BLaER1 treated with 17β-estradiol and CSF1 and Interleukin-3, amounts not matched to agents 10 nM and 100 nM (cell line): ENCODE results near the gene CREB5.

ENCODE experiments used
- H3K27ac ChIP-seq, 11 experiments: shearing (Covaris generic); formaldehyde crosslinking; 2 replicates each; pipeline ENCODE4 v1.8.1; 2022
- H3K27me3 ChIP-seq, 11 experiments: shearing (Covaris generic); formaldehyde crosslinking; 2 replicates each; pipeline ENCODE4 v1.8.1; 2022
- H3K36me3 ChIP-seq, 11 experiments: shearing (Covaris generic); formaldehyde crosslinking; 2 replicates each; pipeline ENCODE4 v1.8.1; 2022
- H3K4me1 ChIP-seq, 10 experiments: shearing (Covaris generic); formaldehyde crosslinking; 2 replicates each; pipeline ENCODE4 v1.8.1; 2022
- H3K4me2 ChIP-seq, 11 experiments: shearing (Covaris generic); formaldehyde crosslinking; 2 replicates each; pipeline ENCODE4 v1.8.1; 2022
- H3K4me3 ChIP-seq, 10 experiments: shearing (Covaris generic); formaldehyde crosslinking; 2 replicates each; pipeline ENCODE4 v1.8.1; 2022
- H3K9ac ChIP-seq, 11 experiments: shearing (Covaris generic); formaldehyde crosslinking; 2 replicates each; pipeline ENCODE4 v1.8.1; 2022
- H3K9me3 ChIP-seq, 11 experiments: shearing (Covaris generic); formaldehyde crosslinking; replicated peaks in 1 of 11; 2 replicates each; pipeline ENCODE4 v1.8.1; 2022
- H4K20me1 ChIP-seq, 11 experiments: shearing (Covaris generic); formaldehyde crosslinking; 2 replicates each; pipeline ENCODE4 v1.8.1; 2022
- Cebpa-rat ChIP-seq, 11 experiments: shearing (Covaris generic); IDR thresholded peaks; 2 replicates each; pipeline ENCODE4 v1.8.1; 2022

The CREB5 gene

GRCh38 chr7:28554802-28555471, 142.6 kb downstream of the CREB5 start:
- TF ChIP-seq Cebpa-rat (IDR thresholded peaks at IDR 0.05): no peak
- peaks cover 11 to 38% (median 22%) of the 10 kb centered on the region in 10 experiments; a peak in 18 of 20 replicates for H3K4me1 ChIP-seq
- no peaks in the 10 kb centered on the region for H3K36me3 ChIP-seq
- no peak overlapping the region for H3K4me3 ChIP-seq
- no peak overlapping the region for H3K27ac ChIP-seq
- H3K4me2 ChIP-seq: no peak overlapping the region
- H4K20me1 ChIP-seq: no peaks in the 10 kb centered on the region
- no peaks in the 10 kb centered on the region for H3K27me3 ChIP-seq
- H3K9me3 ChIP-seq: peaks cover 0 to 2% (median 0%) of the 10 kb centered on the region in 11 experiments; a peak in 1 of 22 replicates
- no peak overlapping the region for H3K9ac ChIP-seq

GRCh38 chr7:28556025-28556424, 143.7 kb downstream of the CREB5 start:
- H3K36me3 ChIP-seq: no peaks in the 10 kb centered on the region
- H4K20me1 ChIP-seq: no peaks in the 10 kb centered on the region
- H3K9ac ChIP-seq: no peak overlapping the region
- TF ChIP-seq Cebpa-rat (IDR thresholded peaks at IDR 0.05): no peak
- H3K4me2 ChIP-seq: peak overlapping the region in 2 of 11 experiments; percentile 4 to 5; a peak in 1 of 22 replicates
- H3K27me3 ChIP-seq: no peaks in the 10 kb centered on the region
- H3K27ac ChIP-seq: no peak overlapping the region
- peaks cover 0 to 12% (median 0%) of the 10 kb centered on the region in 11 experiments; a peak in 5 of 22 replicates for H3K9me3 ChIP-seq
- peaks cover 6 to 37% (median 20%) of the 10 kb centered on the region in 10 experiments; a peak in 18 of 20 replicates for H3K4me1 ChIP-seq
- no peak overlapping the region for H3K4me3 ChIP-seq

- no peak for TF ChIP-seq Cebpa-rat (IDR thresholded peaks at IDR 0.05)
- Histone ChIP-seq H3K4me1 (peaks cover 0 to 31% (median 14%) of the 10 kb centered on the region in 10 experiments; a peak in 14 of 20 replicates), H3K4me3 (no peak overlapping the region), H3K36me3 (no peaks in the 10 kb centered on the region), H3K27me3 (no peaks in the 10 kb centered on the region), H3K9ac (no peak overlapping the region), H4K20me1 (no peaks in the 10 kb centered on the region), H3K9me3 (peaks cover 0 to 12% (median 0%) of the 10 kb centered on the region in 11 experiments; a peak in 5 of 22 replicates), H3K4me2 (0 out of 22 replicates have a peak overlapping the region, but pooled peaks of 1 of the 11 experiments have one; percentile 5), H3K27ac (no peak overlapping the region)
Observed at GRCh38 chr7:28556671-28557070, 144.4 kb downstream of the CREB5 start.

GRCh38 chr7:28558236-28558635, 145.9 kb downstream of the CREB5 start:
- Histone ChIP-seq H3K4me1 (peaks cover 0 to 18% (median 6%) of the 10 kb centered on the region in 10 experiments; a peak in 10 of 20 replicates), H4K20me1 (no peaks in the 10 kb centered on the region), H3K9ac (no peak overlapping the region), H3K4me2 (peak overlapping the region in 3 of 11 experiments; percentile 3 to 19 (median 18); a peak in 1 of 22 replicates), H3K27ac (no peak overlapping the region), H3K36me3 (no peaks in the 10 kb centered on the region), H3K4me3 (no peak overlapping the region), H3K9me3 (peaks cover 0 to 12% (median 0%) of the 10 kb centered on the region in 11 experiments; a peak in 5 of 22 replicates), H3K27me3 (no peaks in the 10 kb centered on the region)
- TF ChIP-seq Cebpa-rat (IDR thresholded peaks at IDR 0.05): no peak

- H3K4me1 ChIP-seq: peaks cover 0 to 36% (median 18%) of the 10 kb centered on the region in 10 experiments; a peak in 15 of 20 replicates
- H4K20me1 ChIP-seq: no peaks in the 10 kb centered on the region
- no peak overlapping the region for H3K27ac ChIP-seq
- no peak for TF ChIP-seq Cebpa-rat (IDR thresholded peaks at IDR 0.05)
- H3K27me3 ChIP-seq: no peaks in the 10 kb centered on the region
- H3K9me3 ChIP-seq: peaks cover 0 to 12% (median 0%) of the 10 kb centered on the region in 11 experiments; a peak in 5 of 22 replicates
- no peaks in the 10 kb centered on the region for H3K36me3 ChIP-seq
- H3K4me2 ChIP-seq: no peak overlapping the region
- H3K9ac ChIP-seq: no peak overlapping the region
- H3K4me3 ChIP-seq: no peak overlapping the region
Observed at GRCh38 chr7:28560767-28561166, 148.4 kb downstream of the CREB5 start.

- Histone ChIP-seq H3K9ac (no peak overlapping the region), H3K4me1 (peaks cover 0 to 59% (median 35%) of the 10 kb centered on the region in 10 experiments; a peak in 15 of 20 replicates), H3K27me3 (no peaks in the 10 kb centered on the region), H4K20me1 (no peaks in the 10 kb centered on the region), H3K4me3 (no peak overlapping the region), H3K36me3 (no peaks in the 10 kb centered on the region), H3K9me3 (peaks cover 0 to 12% (median 0%) of the 10 kb centered on the region in 11 experiments; a peak in 5 of 22 replicates), H3K27ac (no peak overlapping the region), H3K4me2 (peak overlapping the region in 8 of 11 experiments; percentile 38 to 55 (median 52); a peak in 11 of 22 replicates)
- no peak for TF ChIP-seq Cebpa-rat (IDR thresholded peaks at IDR 0.05)
Observed at GRCh38 chr7:28564033-28564432, 151.7 kb downstream of the CREB5 start.

GRCh38 chr7:28564755-28565374, 152.5 kb downstream of the CREB5 start:
- no peaks in the 10 kb centered on the region for H4K20me1 ChIP-seq
- H3K9me3 ChIP-seq: peaks cover 0 to 10% (median 0%) of the 10 kb centered on the region in 11 experiments; a peak in 5 of 22 replicates
- H3K4me2 ChIP-seq: peak overlapping the region in 8 of 11 experiments; percentile 38 to 55 (median 52); a peak in 16 of 22 replicates
- peaks cover 0 to 67% (median 44%) of the 10 kb centered on the region in 10 experiments; a peak in 18 of 20 replicates for H3K4me1 ChIP-seq
- H3K36me3 ChIP-seq: no peaks in the 10 kb centered on the region
- H3K27me3 ChIP-seq: no peaks in the 10 kb centered on the region
- no peak for TF ChIP-seq Cebpa-rat (IDR thresholded peaks at IDR 0.05)
- no peak overlapping the region for H3K4me3 ChIP-seq
- H3K9ac ChIP-seq: peak overlapping the region in 1 of 11 experiments; percentile 16; a peak in 1 of 22 replicates
- peak overlapping the region in 3 of 11 experiments; percentile 18 to 36 (median 30); a peak in 6 of 22 replicates for H3K27ac ChIP-seq

GRCh38 chr7:28565980-28566379, 153.7 kb downstream of the CREB5 start:
- H3K27ac ChIP-seq: peak overlapping the region in 4 of 11 experiments; percentile 4 to 36 (median 25); a peak in 7 of 22 replicates
- H3K36me3 ChIP-seq: no peaks in the 10 kb centered on the region
- H4K20me1 ChIP-seq: no peaks in the 10 kb centered on the region
- no peak overlapping the region for H3K9ac ChIP-seq
- no peak overlapping the region for H3K4me3 ChIP-seq
- H3K27me3 ChIP-seq: no peaks in the 10 kb centered on the region
- H3K4me1 ChIP-seq: peaks cover 10 to 78% (median 55%) of the 10 kb centered on the region in 10 experiments
- peaks cover 0 to 4% (median 0%) of the 10 kb centered on the region in 11 experiments; a peak in 2 of 22 replicates for H3K9me3 ChIP-seq
- TF ChIP-seq Cebpa-rat (IDR thresholded peaks at IDR 0.05): no peak
- peak overlapping the region in 10 of 11 experiments; percentile 10 to 55 (median 48); a peak in 18 of 22 replicates for H3K4me2 ChIP-seq
